SK-N-SH (cell line): ENCODE results near the gene MKRN1. TPM values are rescaled to one million over a fixed set of nuclear protein-coding genes. Genes with fewer than 3 reads are reported as not detected.

Experiments
- CTCF ChIA-PET: fragments of 300-600, 350-600 bp; formaldehyde crosslinking; extraction: SDS; loops from one replicate; lab custom pipeline; 2021; lab: Yijun Ruan, JAX
- POLR2A ChIA-PET: fragments of 350-600 bp; sonication (Branson Sonifier 250); formaldehyde crosslinking; extraction: SDS; loops from one replicate; lab custom pipeline; 2020; ENCODE audit warnings: antibody characterized with exemption, inconsistent platforms; lab: Yijun Ruan, JAX
- DNase-seq: peaks from one replicate; pipeline ENCODE4 v3.0.0; 2012
- H2AFZ ChIP-seq: fragments of 200-600 bp; sonication (generic); 2 replicates; pipeline ENCODE4 v1.8.1; 2016; ENCODE audit warnings: antibody characterized with exemption, mild to moderate bottlenecking, low read depth
- H3F3A ChIP-seq: fragments of 200-600 bp; sonication (generic); replicated peaks from 2 replicates; pipeline ENCODE3; 2016; ENCODE audit warnings: antibody characterized with exemption, mild to moderate bottlenecking; ENCODE audit not compliant: insufficient read depth
- H3K27ac ChIP-seq, 2 experiments: fragments of 200-500 bp in 1 of 2; fragments of 200-600 bp in 1 of 2; sonication (Bioruptor generic) in 1 of 2; sonication (generic), shearing (Covaris generic) in 1 of 2; 2 replicates each; pipeline versions ENCODE4 v1.5.1 to v1.6.1; 2014 to 2016; ENCODE audit warnings: low read depth in 2 of 2, inconsistent platforms in 1 of 2, low read length in 1 of 2, mild to moderate bottlenecking in 1 of 2, mixed read lengths in 1 of 2
- H3K27me3 ChIP-seq: fragments of 200-600 bp; sonication (generic), shearing (Covaris generic); 2 replicates; pipeline ENCODE4 v1.6.1; 2016; ENCODE audit warnings: mixed run types; ENCODE audit not compliant: insufficient read depth
- H3K36me3 ChIP-seq, 2 experiments: fragments of 200-500 bp in 1 of 2; fragments of 200-600 bp in 1 of 2; sonication (Bioruptor generic) in 1 of 2; sonication (generic) in 1 of 2; replicated peaks in 1 of 2; 2 replicates each; pipeline versions ENCODE3 to v1.5.1; 2014 to 2016; ENCODE audit warnings: low read length in 1 of 2, mild to moderate bottlenecking in 1 of 2; ENCODE audit not compliant: insufficient read depth in 2 of 2, control insufficient read depth in 1 of 2
- H3K4me1 ChIP-seq, 2 experiments: fragments of 200-500 bp in 1 of 2; fragments of 200-600 bp in 1 of 2; sonication (Bioruptor generic) in 1 of 2; sonication (generic), shearing (Covaris generic) in 1 of 2; 2 replicates each; pipeline versions ENCODE4 v1.5.1 to v1.6.1; 2014 to 2016; ENCODE audit warnings: low read depth in 1 of 2, low read length in 1 of 2, mixed run types in 1 of 2; ENCODE audit not compliant: insufficient read depth in 2 of 2, control insufficient read depth in 1 of 2
- H3K4me2 ChIP-seq: fragments of 200-600 bp; sonication (generic), shearing (Covaris generic); 2 replicates; pipeline ENCODE4 v1.6.1; 2017; ENCODE audit warnings: mixed run types
- H3K4me3 ChIP-seq, 2 experiments: fragments of 200-500 bp in 1 of 2; fragments of 200-600 bp in 1 of 2; sonication (Bioruptor generic) in 1 of 2; sonication (generic), shearing (Covaris generic) in 1 of 2; 2 replicates each; pipeline versions ENCODE4 v1.5.1 to v1.8.1; 2014 to 2016; ENCODE audit warnings: low read depth in 2 of 2, inconsistent platforms in 1 of 2, low read length in 1 of 2, mild to moderate bottlenecking in 1 of 2, mixed read lengths in 1 of 2, moderate library complexity in 1 of 2
- H3K79me2 ChIP-seq: fragments of 200-600 bp; sonication (generic); 2 replicates; pipeline ENCODE4 v1.8.1; 2017; ENCODE audit warnings: mild to moderate bottlenecking; ENCODE audit not compliant: insufficient read depth
- H3K9ac ChIP-seq: fragments of 200-600 bp; sonication (generic); 2 replicates; pipeline ENCODE4 v1.6.1; 2017; ENCODE audit warnings: mixed run types
- H3K9me2 ChIP-seq: fragments of 200-600 bp; sonication (generic); 2 replicates; pipeline ENCODE4 v1.6.1; 2017; ENCODE audit warnings: mixed run types
- H3K9me3 ChIP-seq: fragments of 200-600 bp; sonication (generic); 2 replicates; pipeline ENCODE4 v1.6.1; 2017; ENCODE audit warnings: mixed run types, mild to moderate bottlenecking, moderate library complexity
- H4K20me1 ChIP-seq: fragments of 200-600 bp; sonication (generic); 2 replicates; pipeline ENCODE4 v1.6.1; 2017; ENCODE audit warnings: mild to moderate bottlenecking, mixed run types; ENCODE audit not compliant: insufficient read depth
- CHD2 ChIP-seq: fragments of 150-350 bp; IDR thresholded peaks from 2 replicates; pipeline ENCODE4 v1.6.1; 2018; ENCODE audit warnings: low read length; ENCODE audit not compliant: partially characterized antibody
- EP300 ChIP-seq, 2 experiments: IDR thresholded peaks; 2 replicates each; pipeline versions ENCODE4 v1.4.0 to v1.6.1; 2012; ENCODE audit warnings: borderline replicate concordance in 1 of 2, low read depth in 1 of 2, low read length in 1 of 2
- EZH2phosphoT487 ChIP-seq: fragments of 200-600 bp; sonication (generic); IDR thresholded peaks from 2 replicates; pipeline ENCODE4 v1.6.1; 2017; ENCODE audit warnings: low read depth, mixed run types, mild to moderate bottlenecking, antibody characterized with exemption, moderate library complexity, borderline replicate concordance
- FOXJ3 ChIP-seq: sonication (generic); formaldehyde crosslinking; IDR thresholded peaks from 2 replicates; pipeline ENCODE4 v1.5.1; 2020; ENCODE audit warnings: mild to moderate bottlenecking, missing genetic modification reagents
- FOXM1 ChIP-seq: IDR thresholded peaks from 2 replicates; pipeline ENCODE4 v1.4.0; 2012; ENCODE audit warnings: low read depth, mild to moderate bottlenecking
- GABPA ChIP-seq: IDR thresholded peaks from 2 replicates; pipeline ENCODE4 v1.4.0; 2012; ENCODE audit warnings: low read depth, mild to moderate bottlenecking
- JUND ChIP-seq: IDR thresholded peaks from 2 replicates; pipeline ENCODE4 v1.4.0; 2012
- MAX ChIP-seq: IDR thresholded peaks from 2 replicates; pipeline ENCODE4 v1.4.0; 2012; ENCODE audit warnings: low read depth
- MEF2A ChIP-seq: IDR thresholded peaks from 2 replicates; pipeline ENCODE4 v1.4.0; 2012; ENCODE audit warnings: low read depth, borderline replicate concordance
- MXI1 ChIP-seq: IDR thresholded peaks from 2 replicates; pipeline ENCODE4 v1.6.1; 2012; ENCODE audit warnings: mild to moderate bottlenecking, low read depth, low read length, improper control_type of control experiment
- NFIC ChIP-seq: IDR thresholded peaks from 2 replicates; pipeline ENCODE4 v1.4.0; 2012; ENCODE audit warnings: borderline replicate concordance
- PBX3 ChIP-seq: IDR thresholded peaks from 2 replicates; pipeline ENCODE4; 2012
- RCOR1 ChIP-seq: fragments of 150-350 bp; IDR thresholded peaks from 2 replicates; pipeline ENCODE4 v1.6.1; 2017; ENCODE audit warnings: antibody characterized with exemption, low read length
- REST ChIP-seq: IDR thresholded peaks from 2 replicates; pipeline ENCODE4 v1.6.1; 2012; ENCODE audit warnings: mild to moderate bottlenecking, low read depth, low read length, moderate library complexity
- RFX5 ChIP-seq: IDR thresholded peaks from 2 replicates; pipeline ENCODE4 v1.6.1; 2012; ENCODE audit warnings: mild to moderate bottlenecking, improper control_type of control experiment, low read length
- SIN3A ChIP-seq: IDR thresholded peaks from 2 replicates; pipeline ENCODE4 v1.6.1; 2012; ENCODE audit warnings: low read depth, mild to moderate bottlenecking, low read length, moderate library complexity, borderline replicate concordance
- TAF1 ChIP-seq: IDR thresholded peaks from 2 replicates; pipeline ENCODE4 v1.6.1; 2012; ENCODE audit warnings: low read depth, mild to moderate bottlenecking, low read length, moderate library complexity, borderline replicate concordance
- TCF12 ChIP-seq: IDR thresholded peaks from 2 replicates; pipeline ENCODE4 v1.4.0; 2012
- TEAD4 ChIP-seq: IDR thresholded peaks from 2 replicates; pipeline ENCODE4 v1.4.0; 2012; ENCODE audit warnings: mild to moderate bottlenecking, borderline replicate concordance; ENCODE audit not compliant: insufficient read depth
- YY1 ChIP-seq: IDR thresholded peaks from 2 replicates; pipeline ENCODE4 v1.4.0; 2012; ENCODE audit warnings: low read depth, mild to moderate bottlenecking
- WGBS: methylation state at CpG from one replicate; pipeline ENCODE4 v1.1.6; 2017; ENCODE audit warnings: low lambda C conversion rate; 5-methylcytosine and 5-hydroxymethylcytosine counted together
- polyA plus RNA-seq, 3 experiments: library from polyadenylated mRNA; depleted of rRNA; stranded (reverse); fragments of >200 nt; gene quantifications; 2 replicates each; pipeline ENCODE4 v1.2.3, GENCODE V29; 2012
- TF ChIP-seq, protein P1 (sequence below): fragments of 150-350 bp; IDR thresholded peaks from 2 replicates; pipeline ENCODE4 v1.6.1; 2017; ENCODE audit warnings: antibody characterized with exemption, low read length, low read depth, borderline replicate concordance

MKRN1 gene
- polyA plus RNA-seq, 1 of the 3 experiments (the other 2 are of a cell fraction), result 53.5 TPM

GRCh38 chr7:140494867-140495266, 15.6 kb upstream of the MKRN1 start:
- ChIA-PET POLR2A (no interaction called here), CTCF (interaction anchor here (0.9 to 1.2 kb wide), 2 partner anchors 22 to 158 kb away, joined by 3 to 7 read pairs; no protein-coding TSS in a partner anchor)
- Histone ChIP-seq H3K27me3 (no peaks in the 10 kb centered on the region), H3K4me2 (no peak overlapping the region), H3K27ac (no peak overlapping the region), H2AFZ (no peak overlapping the region), H3K9ac (no peak overlapping the region), H3F3A (no peaks in the 10 kb centered on the region), H3K9me3 (no peaks in the 10 kb centered on the region), H3K4me3 (no peak overlapping the region), H3K36me3 (no peaks in the 10 kb centered on the region), H3K9me2 (no peaks in the 10 kb centered on the region), H3K4me1 (no peaks in the 10 kb centered on the region), H4K20me1 (no peaks in the 10 kb centered on the region), H3K79me2 (no peaks in the 10 kb centered on the region)
- WGBS, result 93% methylated on average over 9 of the region's 9 CpGs
- DNase-seq, result no peak
- no peak for TF ChIP-seq GABPA
- no peak for TF ChIP-seq NFIC
- TF ChIP-seq RFX5, result no peak
- no peak for TF ChIP-seq RCOR1
- TF ChIP-seq FOXJ3 (CRISPR knock-in tag), result no peak
- TF ChIP-seq MEF2A, result no peak
- TF ChIP-seq YY1, result no peak
- TF ChIP-seq MAX, result no peak
- no peak for TF ChIP-seq CHD2
- TF ChIP-seq TEAD4, result no peak
- TF ChIP-seq FOXM1, result no peak
- TF ChIP-seq SIN3A, result no peak
- no peak for TF ChIP-seq JUND
- TF ChIP-seq EZH2phosphoT487, result no peak
- no peak for TF ChIP-seq TCF12
- no peak for TF ChIP-seq PBX3
- TF ChIP-seq MXI1, result no peak

DNA sequence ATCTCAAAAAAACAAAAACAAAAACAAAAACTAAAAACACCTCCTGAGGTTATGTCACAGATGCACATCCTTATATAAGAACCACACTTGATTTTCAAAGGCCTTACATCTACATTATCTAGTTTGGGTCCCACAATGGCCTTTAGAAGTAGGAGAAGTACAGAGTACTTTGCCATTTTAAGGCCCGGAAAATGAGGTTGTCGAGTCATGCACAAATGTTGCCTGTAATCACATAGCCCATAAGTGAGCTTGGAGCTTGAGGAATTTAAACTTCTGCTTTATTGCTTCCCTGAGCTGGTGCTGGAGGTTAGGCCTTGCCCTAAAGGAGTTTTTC, 9.7 kb upstream of the MKRN1 start:
- Histone ChIP-seq H2AFZ (no peak overlapping the region), H3K27ac (no peak overlapping the region), H3K36me3 (no peaks in the 10 kb centered on the region), H4K20me1 (no peaks in the 10 kb centered on the region), H3K4me1 (no peaks in the 10 kb centered on the region), H3K27me3 (peaks cover 2% of the 10 kb centered on the region; the same call in 1 of the 2 replicates), H3K79me2 (no peaks in the 10 kb centered on the region), H3K9ac (no peak overlapping the region), H3K4me2 (no peak overlapping the region), H3F3A (no peaks in the 10 kb centered on the region), H3K9me2 (no peaks in the 10 kb centered on the region), H3K9me3 (no peaks in the 10 kb centered on the region), H3K4me3 (no peak overlapping the region)
- ChIA-PET CTCF (interaction anchor here (0.6 to 1.9 kb wide), 4 partner anchors 10 to 12 kb away, joined by 3 to 6 read pairs (median 4); no protein-coding TSS in a partner anchor), POLR2A (interaction anchor here (1.1 kb wide), 1 partner anchor 22 kb away, joined by 3 read pairs; no protein-coding TSS in a partner anchor)
- no peak for DNase-seq
- WGBS, result 94% methylated on average over 2 of the region's 2 CpGs
- TF ChIP-seq CHD2 (no peak), REST (no peak), EP300 (IDR thresholded peaks at IDR 0.05; ENCODE audit: borderline replicate concordance in 1 of 2, low read depth in 1 of 2, low read length in 1 of 2) (no peak), TEAD4 (no peak), TAF1 (no peak), SIN3A (no peak), MEF2A (no peak), NFIC (no peak), TCF12 (no peak), EZH2phosphoT487 (no peak), PBX3 (no peak), FOXM1 (no peak), GABPA (no peak), FOXJ3 (CRISPR knock-in tag) (no peak)
- TF ChIP-seq, protein P1, sequence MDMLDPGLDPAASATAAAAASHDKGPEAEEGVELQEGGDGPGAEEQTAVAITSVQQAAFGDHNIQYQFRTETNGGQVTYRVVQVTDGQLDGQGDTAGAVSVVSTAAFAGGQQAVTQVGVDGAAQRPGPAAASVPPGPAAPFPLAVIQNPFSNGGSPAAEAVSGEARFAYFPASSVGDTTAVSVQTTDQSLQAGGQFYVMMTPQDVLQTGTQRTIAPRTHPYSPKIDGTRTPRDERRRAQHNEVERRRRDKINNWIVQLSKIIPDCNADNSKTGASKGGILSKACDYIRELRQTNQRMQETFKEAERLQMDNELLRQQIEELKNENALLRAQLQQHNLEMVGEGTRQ, result no peak
